HepG2 (cell line): ENCODE results near the gene DDIT4. TPM values are rescaled to one million over a fixed set of nuclear protein-coding genes. Genes with fewer than 3 reads are reported as not detected.

Experiments
- ATF7-NPFF ChIP-seq: sonication (generic); formaldehyde crosslinking; IDR thresholded peaks from 2 replicates; pipeline ENCODE4 v1.8.1; 2023; ENCODE audit warnings: mild to moderate bottlenecking, low read depth, missing genetic modification reagents, moderate library complexity
- BCL6 ChIP-seq: IDR thresholded peaks from 2 replicates; pipeline ENCODE4 v1.6.1; 2016; ENCODE audit warnings: missing genetic modification reagents, missing compliant biosample characterization
- HNF1B ChIP-seq: sonication (generic); formaldehyde crosslinking; IDR thresholded peaks from 2 replicates; pipeline ENCODE4 v1.5.1; 2020; ENCODE audit warnings: mild to moderate bottlenecking, moderate library complexity, missing genetic modification reagents
- MNT ChIP-seq: fragments of 450-650 bp; IDR thresholded peaks from 2 replicates; pipeline ENCODE4 v1.6.1; 2016
- RFXANK ChIP-seq: IDR thresholded peaks from 2 replicates; pipeline ENCODE4 v1.6.1; 2016
- TEAD3 ChIP-seq: optimal IDR thresholded peaks from 2 replicates; pipeline ENCODE3; 2016; ENCODE audit warnings: borderline replicate concordance
- ZBTB1 ChIP-seq: sonication (generic); formaldehyde crosslinking; IDR thresholded peaks from 2 replicates; pipeline ENCODE4 v1.4.0; 2020; ENCODE audit warnings: missing genetic modification reagents, borderline replicate concordance
- ZBTB20 ChIP-seq: sonication (generic); formaldehyde crosslinking; IDR thresholded peaks from 2 replicates; pipeline ENCODE4 v1.8.1; 2023; ENCODE audit warnings: missing genetic modification reagents, low read depth, mild to moderate bottlenecking, borderline replicate concordance
- ZBTB4 ChIP-seq: sonication (generic); formaldehyde crosslinking; IDR thresholded peaks from 2 replicates; pipeline ENCODE4 v1.4.0; 2020; ENCODE audit warnings: missing genetic modification reagents, mild to moderate bottlenecking, borderline replicate concordance
- ZBTB44 ChIP-seq: sonication (generic); formaldehyde crosslinking; IDR thresholded peaks from 2 replicates; pipeline ENCODE4 v1.4.0; 2020; ENCODE audit warnings: missing genetic modification reagents
- ZEB1 ChIP-seq: IDR thresholded peaks from 2 replicates; pipeline ENCODE4 v1.6.1; 2012; ENCODE audit warnings: mild to moderate bottlenecking, low read depth, inconsistent platforms; ENCODE audit not compliant: insufficient replicate concordance
- ZFY ChIP-seq: sonication (generic); formaldehyde crosslinking; IDR thresholded peaks from 2 replicates; pipeline ENCODE4 v1.4.0; 2020; ENCODE audit warnings: missing genetic modification reagents
- ZNF333 ChIP-seq: sonication (generic); formaldehyde crosslinking; IDR thresholded peaks from 2 replicates; pipeline ENCODE4 v1.4.0; 2020; ENCODE audit warnings: mild to moderate bottlenecking, missing genetic modification reagents, borderline replicate concordance
- ZNF564 ChIP-seq: sonication (generic); formaldehyde crosslinking; IDR thresholded peaks from 2 replicates; pipeline ENCODE4 v1.8.1; 2023; ENCODE audit warnings: mild to moderate bottlenecking, missing genetic modification reagents
- ZNF678 ChIP-seq: sonication (generic); formaldehyde crosslinking; IDR thresholded peaks from 2 replicates; pipeline ENCODE4 v1.4.0; 2020; ENCODE audit warnings: mild to moderate bottlenecking, missing genetic modification reagents
- ZNF878 ChIP-seq: sonication (generic); formaldehyde crosslinking; IDR thresholded peaks from 2 replicates; pipeline ENCODE4 v1.8.1; 2023; ENCODE audit warnings: mild to moderate bottlenecking, missing genetic modification reagents, moderate library complexity
- polyA plus RNA-seq, 8 experiments: library from polyadenylated mRNA; depleted of rRNA in 3 of 8; stranded (reverse) in 7 of 8; unstranded in 1 of 8; fragments of >200 nt; fragmentation: Illumina TruSeq in 4 of 8; extraction: Trizol in 4 of 8; gene quantifications; 2 replicates each; pipeline versions ENCODE4 v1.2.1 to v1.2.3, GENCODE V29; 2011 to 2016; ENCODE audit warnings: low read depth in 4 of 8, missing spikeins in 1 of 8, mixed read lengths in 1 of 8; ENCODE audit not compliant: insufficient read depth in 1 of 8
- total RNA-seq, 5 experiments: library from RNA; depleted of rRNA; stranded (reverse); fragments of >200 nt; fragmentation: Illumina TruSeq; extraction: Trizol; gene quantifications; 2 replicates each; pipeline ENCODE4 v1.2.3, GENCODE V29; 2016; ENCODE audit warnings: low read depth in 1 of 5
- TF ChIP-seq, protein P1 (sequence below): sonication (generic); formaldehyde crosslinking; conservative IDR thresholded peaks from 2 replicates; pipeline ENCODE4 v1.8.0; 2022; ENCODE audit warnings: mild to moderate bottlenecking, moderate library complexity, missing genetic modification reagents

Gene DDIT4
- total and polyA plus RNA-seq, 2 of the 13 experiments (the other 11 are each of a cell fraction or from before 2014, with no cell fraction given), result 35.6 to 40.7 TPM

DNA sequence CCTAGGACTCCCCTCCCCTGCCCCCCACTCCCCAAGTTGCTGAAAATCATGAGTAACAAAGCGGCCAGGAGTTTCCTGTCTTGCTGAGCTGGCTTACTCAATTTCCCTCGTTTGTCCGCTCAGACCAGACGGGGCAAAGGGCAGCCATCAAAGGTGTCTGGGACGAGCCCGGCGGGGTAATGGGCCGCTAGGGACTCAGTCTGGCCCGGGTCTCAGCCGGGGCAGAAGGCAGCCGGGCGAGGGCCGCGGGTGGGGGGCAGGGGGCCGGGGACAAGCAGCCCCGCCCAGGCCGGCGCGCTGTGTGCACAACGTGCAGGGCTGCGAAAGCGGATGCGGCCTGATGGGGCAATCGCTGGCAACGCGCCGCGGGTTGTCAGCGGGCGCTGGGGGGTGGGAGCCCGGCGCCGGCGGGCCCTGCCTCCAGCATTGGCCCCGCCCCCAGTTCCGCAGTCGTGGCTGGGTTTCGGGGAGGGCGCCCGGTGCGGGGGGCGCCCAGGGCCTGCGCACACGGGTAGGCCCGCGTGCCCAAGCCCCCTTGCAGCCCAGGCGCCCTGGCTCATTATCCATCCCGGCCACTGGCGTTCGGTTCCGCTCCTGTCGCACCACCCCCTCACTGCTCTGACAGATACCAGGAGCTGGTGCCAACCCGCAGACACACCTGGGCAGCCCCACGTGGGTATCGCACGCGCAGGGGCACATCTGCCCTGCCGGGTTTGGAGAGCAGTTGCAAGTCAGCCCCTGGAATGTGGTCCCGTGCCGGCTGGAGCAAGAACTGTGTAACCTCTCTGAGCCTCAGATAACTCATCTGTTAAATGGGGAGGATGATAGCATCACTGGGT lies 45.9 kb downstream of the DDIT4 start (continued):
- TF ChIP-seq MNT (peak; percentile 33; the same call in 1 of the 2 replicates), HNF1B (0 out of 2 replicates have a peak, but pooled peaks have one; percentile 15), TEAD3 (CRISPR knock-in tag) (peak; percentile 76), BCL6 (CRISPR knock-in tag) (peak; percentile 82), ZNF878 (CRISPR knock-in tag) (no peak; the same call in 1 of the 2 replicates), ZBTB44 (no peak), ZBTB20 (CRISPR knock-in tag) (0 out of 2 replicates have a peak, but pooled peaks have one; percentile 14), ZNF333 (CRISPR knock-in tag) (no peak), ZNF678 (CRISPR knock-in tag) (no peak), ZEB1 (no peak), ZFY (peak; percentile 85), RFXANK (no peak), ZNF564 (CRISPR knock-in tag) (peak; percentile 26; the same call in 1 of the 2 replicates), ZBTB1 (CRISPR knock-in tag) (no peak), ATF7-NPFF (CRISPR knock-in tag) (peak; percentile 93), ZBTB4 (CRISPR knock-in tag) (no peak)
- TF ChIP-seq, protein P1, sequence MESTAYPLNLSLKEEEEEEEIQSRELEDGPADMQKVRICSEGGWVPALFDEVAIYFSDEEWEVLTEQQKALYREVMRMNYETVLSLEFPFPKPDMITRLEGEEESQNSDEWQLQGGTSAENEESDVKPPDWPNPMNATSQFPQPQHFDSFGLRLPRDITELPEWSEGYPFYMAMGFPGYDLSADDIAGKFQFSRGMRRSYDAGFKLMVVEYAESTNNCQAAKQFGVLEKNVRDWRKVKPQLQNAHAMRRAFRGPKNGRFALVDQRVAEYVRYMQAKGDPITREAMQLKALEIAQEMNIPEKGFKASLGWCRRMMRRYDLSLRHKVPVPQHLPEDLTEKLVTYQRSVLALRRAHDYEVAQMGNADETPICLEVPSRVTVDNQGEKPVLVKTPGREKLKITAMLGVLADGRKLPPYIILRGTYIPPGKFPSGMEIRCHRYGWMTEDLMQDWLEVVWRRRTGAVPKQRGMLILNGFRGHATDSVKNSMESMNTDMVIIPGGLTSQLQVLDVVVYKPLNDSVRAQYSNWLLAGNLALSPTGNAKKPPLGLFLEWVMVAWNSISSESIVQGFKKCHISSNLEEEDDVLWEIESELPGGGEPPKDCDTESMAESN (CRISPR knock-in tag), result peak; percentile 85
